ENCODE data around the gene RBM12. TPM values are rescaled to one million over a fixed set of nuclear protein-coding genes. Genes with fewer than 3 reads are reported as not detected.

The RBM12 gene
- total RNA-seq, 1 donor from 2014 or later, result 189 TPM

GRCh38 chr20:35662551-35662950 lies 2.1 kb downstream of the RBM12 start:
- Mint-ChIP-seq H3K9me3 (no peaks in the 10 kb centered on the region), H3K36me3 (ENCODE audit: low read depth) (no peaks in the 10 kb centered on the region), H3K4me3 (peak overlapping the region; percentile 99), H3K27ac (ENCODE audit: unreplicated experiment) (no peak overlapping the region), H3K27me3 (ENCODE audit: low read depth) (no peaks in the 10 kb centered on the region), H3K4me1 (peaks cover 58% of the 10 kb centered on the region)
- no peak for DNase-seq (ENCODE audit: low read depth, low spot score)
- no peak for TF ChIP-seq CTCF (conservative IDR thresholded peaks at IDR 0.05)

- no peaks in the 10 kb centered on the region for H3K9me3 Mint-ChIP-seq
- H3K4me3 Mint-ChIP-seq, result peak overlapping the region; percentile 99
- H3K27ac Mint-ChIP-seq (ENCODE audit: unreplicated experiment), result no peak overlapping the region
- no peak for DNase-seq (ENCODE audit: low read depth, low spot score)
- no peaks in the 10 kb centered on the region for H3K27me3 Mint-ChIP-seq (ENCODE audit: low read depth)
- H3K4me1 Mint-ChIP-seq, result peaks cover 63% of the 10 kb centered on the region
- no peak for TF ChIP-seq CTCF (conservative IDR thresholded peaks at IDR 0.05)
- no peaks in the 10 kb centered on the region for H3K36me3 Mint-ChIP-seq (ENCODE audit: low read depth)
These were observed 2.8 kb downstream of the RBM12 start for GRCh38 chr20:35661908-35662307.

GRCh38 chr20:35661053-35661452 lies 3.6 kb downstream of the RBM12 start:
- peak overlapping the region; percentile 99 for H3K4me3 Mint-ChIP-seq
- no peak overlapping the region for H3K27ac Mint-ChIP-seq (ENCODE audit: unreplicated experiment)
- no peak for TF ChIP-seq CTCF (conservative IDR thresholded peaks at IDR 0.05)
- H3K9me3 Mint-ChIP-seq, result no peaks in the 10 kb centered on the region
- no peaks in the 10 kb centered on the region for H3K27me3 Mint-ChIP-seq (ENCODE audit: low read depth)
- peaks cover 63% of the 10 kb centered on the region for H3K4me1 Mint-ChIP-seq
- no peaks in the 10 kb centered on the region for H3K36me3 Mint-ChIP-seq (ENCODE audit: low read depth)
- DNase-seq (ENCODE audit: low read depth, low spot score), result no peak

- no peak overlapping the region for H3K27ac Mint-ChIP-seq (ENCODE audit: unreplicated experiment)
- no peak for DNase-seq (ENCODE audit: low read depth, low spot score)
- peaks cover 63% of the 10 kb centered on the region for H3K4me1 Mint-ChIP-seq
- no peaks in the 10 kb centered on the region for H3K36me3 Mint-ChIP-seq (ENCODE audit: low read depth)
- H3K4me3 Mint-ChIP-seq, result peak overlapping the region; percentile 62
- H3K9me3 Mint-ChIP-seq, result no peaks in the 10 kb centered on the region
- TF ChIP-seq CTCF (conservative IDR thresholded peaks at IDR 0.05), result no peak
- no peaks in the 10 kb centered on the region for H3K27me3 Mint-ChIP-seq (ENCODE audit: low read depth)
These were observed 4.4 kb downstream of the RBM12 start for GRCh38 chr20:35660122-35660937.

- H3K27ac Mint-ChIP-seq (ENCODE audit: unreplicated experiment), result no peak overlapping the region
- no peak for TF ChIP-seq CTCF (conservative IDR thresholded peaks at IDR 0.05)
- no peaks in the 10 kb centered on the region for H3K27me3 Mint-ChIP-seq (ENCODE audit: low read depth)
- no peaks in the 10 kb centered on the region for H3K9me3 Mint-ChIP-seq
- no peaks in the 10 kb centered on the region for H3K36me3 Mint-ChIP-seq (ENCODE audit: low read depth)
- H3K4me3 Mint-ChIP-seq, result no peak overlapping the region
- no peak for DNase-seq (ENCODE audit: low read depth, low spot score)
- H3K4me1 Mint-ChIP-seq, result peaks cover 41% of the 10 kb centered on the region
These were observed 7.4 kb downstream of the RBM12 start for GRCh38 chr20:35657271-35657670.
